Memory B cell (primary cell): ENCODE measurements around the gene FGFR3.

Experiments
- ATAC-seq: fragments of 150-1000 bp; cut with Tn5 transposase; 2 replicates; pipeline ENCODE4 v1.10.0; 2021; ENCODE audit warnings: low read depth, mild to moderate bottlenecking, moderate library complexity
- DNase-seq, 2 donors: peaks; one replicate each; pipeline ENCODE4 v3.0.0; 2022; ENCODE audit warnings: low spot score in 2 of 2
- H3K27ac Mint-ChIP-seq: one replicate; pipeline ENCODE4 v1.8.0; 2022; ENCODE audit warnings: mild to moderate bottlenecking, moderate library complexity, mixed read lengths
- H3K27me3 Mint-ChIP-seq: one replicate; pipeline ENCODE4 v1.8.0; 2022; ENCODE audit warnings: mixed read lengths
- H3K36me3 Mint-ChIP-seq: one replicate; pipeline ENCODE4 v1.8.0; 2022; ENCODE audit warnings: mild to moderate bottlenecking, mixed read lengths
- H3K4me1 Mint-ChIP-seq: one replicate; pipeline ENCODE4 v1.8.0; 2022; ENCODE audit warnings: mixed read lengths
- H3K4me3 Mint-ChIP-seq: one replicate; pipeline ENCODE4 v1.8.0; 2022; ENCODE audit warnings: mild to moderate bottlenecking, moderate library complexity, mixed read lengths
- H3K9me3 Mint-ChIP-seq: one replicate; pipeline ENCODE4 v1.8.0; 2022; ENCODE audit warnings: mixed read lengths

The FGFR3 gene

DNA sequence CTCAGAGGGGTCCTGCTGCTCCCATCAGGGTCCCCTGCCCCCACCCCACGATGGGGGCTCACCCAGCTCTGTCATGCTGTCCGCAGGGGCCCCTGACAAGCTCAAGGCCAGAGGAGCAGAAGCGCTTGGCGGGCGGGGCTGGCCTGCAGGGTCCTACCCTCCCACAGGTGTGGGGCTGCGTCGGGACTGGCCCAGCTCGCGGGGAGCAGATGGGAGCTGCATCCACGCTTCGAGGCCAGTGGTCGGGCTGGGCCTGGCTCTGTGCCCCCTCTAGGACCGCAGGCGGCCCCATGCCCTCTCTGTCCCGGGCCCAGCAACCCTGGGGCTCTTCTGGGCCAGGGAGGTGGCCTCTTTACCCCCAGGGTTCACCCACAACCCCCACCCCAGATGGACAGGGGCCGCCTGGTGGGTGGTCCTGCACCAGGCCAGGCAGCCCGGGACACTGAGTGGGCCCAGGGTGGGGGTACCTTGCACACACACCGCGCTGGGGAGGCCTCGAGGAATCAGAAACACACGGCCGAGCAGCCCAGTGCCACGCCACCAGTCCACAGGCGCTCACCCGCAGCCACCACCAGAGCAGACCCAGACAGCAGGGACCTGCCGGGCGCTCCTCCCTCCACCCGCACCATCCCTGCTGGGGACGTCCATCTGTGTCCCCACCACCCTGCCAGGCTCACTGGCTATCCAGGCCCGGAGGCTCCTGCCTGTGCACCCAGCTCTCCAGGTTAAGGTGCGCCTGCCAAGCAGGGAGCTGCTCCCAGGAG, 41.8 kb upstream of the FGFR3 start:
- no peaks in the 10 kb centered on the region for H3K36me3 Mint-ChIP-seq
- H3K4me1 Mint-ChIP-seq: peaks cover 4% of the 10 kb centered on the region

GRCh38 chr4:1751919-1752283, 41.2 kb upstream of the FGFR3 start:
- Mint-ChIP-seq H3K36me3 (no peaks in the 10 kb centered on the region), H3K27me3 (peaks cover 4% of the 10 kb centered on the region)
- no peak for ATAC-seq

More for the DNA sequence above, 41.8 kb upstream of the FGFR3 start:
- ATAC-seq (no peak), DNase-seq (no peak)
- Mint-ChIP-seq H3K27ac (no peak overlapping the region), H3K4me3 (no peak overlapping the region), H3K27me3 (peaks cover 4% of the 10 kb centered on the region), H3K9me3 (no peaks in the 10 kb centered on the region)

DNA sequence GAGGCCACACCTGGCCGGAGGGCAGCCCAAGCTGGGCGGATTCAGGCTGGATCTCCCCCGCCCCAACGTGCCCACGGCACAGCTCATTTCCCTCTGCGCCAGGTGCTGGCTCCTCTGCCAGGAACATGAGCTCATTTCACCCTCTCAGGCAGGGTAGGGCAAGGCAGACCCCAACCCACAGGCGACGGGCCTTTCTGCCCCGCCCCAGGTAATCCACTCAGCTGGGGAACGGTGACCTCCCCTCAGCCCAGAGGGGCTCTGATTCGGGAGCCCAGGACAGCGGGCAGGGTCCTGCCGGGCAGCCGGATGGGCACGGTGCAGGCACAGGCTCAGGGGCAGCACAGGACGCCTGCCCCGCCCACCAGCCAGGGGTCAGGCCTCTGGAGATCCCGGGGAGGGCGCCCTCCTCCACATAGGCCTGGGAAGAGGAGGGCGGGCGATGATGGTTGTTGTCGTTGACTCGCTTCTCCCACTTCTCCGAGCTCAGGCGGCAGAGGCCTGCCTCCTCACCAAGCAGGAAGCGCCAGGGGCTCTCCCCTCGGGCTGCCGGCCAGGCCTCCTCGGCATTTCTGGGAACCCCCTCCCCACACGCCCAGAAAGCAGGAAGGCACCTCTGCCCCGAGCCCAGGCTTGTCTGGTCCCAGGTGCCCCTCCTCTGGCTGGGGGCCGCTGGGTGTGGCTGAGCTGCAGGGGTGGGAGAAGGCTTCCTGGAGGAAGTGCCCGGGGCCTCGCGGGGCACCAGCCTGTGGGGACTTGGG, 40.6 kb upstream of the FGFR3 start:
- ATAC-seq (peak; percentile 18), DNase-seq (no peak)
- no peak overlapping the region for H3K4me3 Mint-ChIP-seq
- H3K9me3 Mint-ChIP-seq: no peaks in the 10 kb centered on the region
- H3K4me1 Mint-ChIP-seq: peaks cover 4% of the 10 kb centered on the region
- H3K36me3 Mint-ChIP-seq: no peaks in the 10 kb centered on the region
- no peak overlapping the region for H3K27ac Mint-ChIP-seq
- H3K27me3 Mint-ChIP-seq: peaks cover 5% of the 10 kb centered on the region

More at GRCh38 chr4:1751919-1752283, 41.2 kb upstream of the FGFR3 start:
- Mint-ChIP-seq H3K27ac (no peak overlapping the region), H3K4me1 (peaks cover 4% of the 10 kb centered on the region), H3K4me3 (no peak overlapping the region), H3K9me3 (no peaks in the 10 kb centered on the region)
- DNase-seq: no peak

DNA sequence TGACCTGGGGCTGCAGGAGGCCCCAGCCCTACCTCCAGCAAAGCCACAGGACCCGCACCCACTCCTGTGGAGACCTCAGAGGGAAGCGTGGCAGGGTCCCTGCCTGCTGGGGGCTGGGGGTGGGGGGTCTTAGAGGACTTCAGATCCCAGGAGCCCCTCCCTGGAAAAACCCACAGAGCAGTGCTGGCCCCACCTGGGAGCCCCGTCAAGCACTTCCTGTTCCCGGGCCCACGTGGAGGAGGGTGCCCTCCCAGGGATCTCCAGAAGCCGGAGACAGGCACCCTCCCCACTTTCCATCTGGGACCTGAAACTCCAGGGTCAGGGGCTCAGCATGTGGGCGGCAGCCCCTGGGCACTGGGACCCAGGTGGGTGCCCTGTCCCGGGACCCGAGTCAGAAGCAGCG, 39.8 kb upstream of the FGFR3 start:
- DNase-seq (no peak), ATAC-seq (no peak)
- no peak overlapping the region for H3K4me3 Mint-ChIP-seq
- H3K27ac Mint-ChIP-seq: no peak overlapping the region
- H3K9me3 Mint-ChIP-seq: no peaks in the 10 kb centered on the region
- H3K36me3 Mint-ChIP-seq: no peaks in the 10 kb centered on the region
- H3K27me3 Mint-ChIP-seq: peaks cover 10% of the 10 kb centered on the region
- peaks cover 4% of the 10 kb centered on the region for H3K4me1 Mint-ChIP-seq

- ATAC-seq (no peak), DNase-seq (no peak)
- H3K27ac Mint-ChIP-seq: no peak overlapping the region
- no peaks in the 10 kb centered on the region for H3K36me3 Mint-ChIP-seq
- no peak overlapping the region for H3K4me3 Mint-ChIP-seq
- no peaks in the 10 kb centered on the region for H3K9me3 Mint-ChIP-seq
- H3K4me1 Mint-ChIP-seq: peaks cover 4% of the 10 kb centered on the region
- H3K27me3 Mint-ChIP-seq: peaks cover 10% of the 10 kb centered on the region
Observed at GRCh38 chr4:1753697-1754311, 39.3 kb upstream of the FGFR3 start.

GRCh38 chr4:1754336-1754735, 38.8 kb upstream of the FGFR3 start:
- ATAC-seq: no peak
- H3K27ac Mint-ChIP-seq: no peak overlapping the region

GRCh38 chr4:1755297-1755696, 37.8 kb upstream of the FGFR3 start:
- no peak overlapping the region for H3K4me3 Mint-ChIP-seq
- H3K36me3 Mint-ChIP-seq: no peaks in the 10 kb centered on the region
- DNase-seq (no peak), ATAC-seq (no peak)
- no peaks in the 10 kb centered on the region for H3K9me3 Mint-ChIP-seq
- H3K27ac Mint-ChIP-seq: no peak overlapping the region
- peaks cover 6% of the 10 kb centered on the region for H3K4me1 Mint-ChIP-seq
- H3K27me3 Mint-ChIP-seq: peaks cover 13% of the 10 kb centered on the region

More at GRCh38 chr4:1754336-1754735, 38.8 kb upstream of the FGFR3 start:
- H3K27me3 Mint-ChIP-seq: peaks cover 10% of the 10 kb centered on the region
- H3K9me3 Mint-ChIP-seq: no peaks in the 10 kb centered on the region
- H3K4me3 Mint-ChIP-seq: no peak overlapping the region
- H3K4me1 Mint-ChIP-seq: peaks cover 4% of the 10 kb centered on the region
- H3K36me3 Mint-ChIP-seq: no peaks in the 10 kb centered on the region
- no peak for DNase-seq

DNA sequence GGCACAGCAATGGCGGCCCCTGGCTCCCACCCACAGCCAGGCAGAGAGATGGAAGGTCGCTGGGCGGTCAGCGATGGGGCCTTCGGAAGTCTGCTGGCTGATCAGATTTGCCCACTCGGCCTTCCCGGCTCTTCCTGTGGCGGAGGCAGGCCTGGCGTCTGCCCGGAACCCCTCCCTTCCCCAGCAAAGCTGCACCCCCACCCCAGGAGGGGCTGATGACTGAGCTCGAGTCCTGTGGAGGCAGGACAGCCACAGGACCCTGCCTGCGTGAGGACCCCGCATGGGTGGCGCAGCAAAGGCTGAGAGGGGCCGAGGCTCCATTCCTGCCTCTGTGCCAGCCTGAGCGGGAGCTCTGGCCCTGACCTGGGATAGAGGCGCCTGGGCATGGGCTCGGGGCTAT, 37.0 kb upstream of the FGFR3 start:
- H3K27ac Mint-ChIP-seq: no peak overlapping the region
- H3K4me1 Mint-ChIP-seq: peaks cover 6% of the 10 kb centered on the region
- DNase-seq (no peak), ATAC-seq (no peak)
- H3K27me3 Mint-ChIP-seq: peaks cover 9% of the 10 kb centered on the region
- no peaks in the 10 kb centered on the region for H3K9me3 Mint-ChIP-seq
- no peak overlapping the region for H3K4me3 Mint-ChIP-seq
- no peaks in the 10 kb centered on the region for H3K36me3 Mint-ChIP-seq

DNA sequence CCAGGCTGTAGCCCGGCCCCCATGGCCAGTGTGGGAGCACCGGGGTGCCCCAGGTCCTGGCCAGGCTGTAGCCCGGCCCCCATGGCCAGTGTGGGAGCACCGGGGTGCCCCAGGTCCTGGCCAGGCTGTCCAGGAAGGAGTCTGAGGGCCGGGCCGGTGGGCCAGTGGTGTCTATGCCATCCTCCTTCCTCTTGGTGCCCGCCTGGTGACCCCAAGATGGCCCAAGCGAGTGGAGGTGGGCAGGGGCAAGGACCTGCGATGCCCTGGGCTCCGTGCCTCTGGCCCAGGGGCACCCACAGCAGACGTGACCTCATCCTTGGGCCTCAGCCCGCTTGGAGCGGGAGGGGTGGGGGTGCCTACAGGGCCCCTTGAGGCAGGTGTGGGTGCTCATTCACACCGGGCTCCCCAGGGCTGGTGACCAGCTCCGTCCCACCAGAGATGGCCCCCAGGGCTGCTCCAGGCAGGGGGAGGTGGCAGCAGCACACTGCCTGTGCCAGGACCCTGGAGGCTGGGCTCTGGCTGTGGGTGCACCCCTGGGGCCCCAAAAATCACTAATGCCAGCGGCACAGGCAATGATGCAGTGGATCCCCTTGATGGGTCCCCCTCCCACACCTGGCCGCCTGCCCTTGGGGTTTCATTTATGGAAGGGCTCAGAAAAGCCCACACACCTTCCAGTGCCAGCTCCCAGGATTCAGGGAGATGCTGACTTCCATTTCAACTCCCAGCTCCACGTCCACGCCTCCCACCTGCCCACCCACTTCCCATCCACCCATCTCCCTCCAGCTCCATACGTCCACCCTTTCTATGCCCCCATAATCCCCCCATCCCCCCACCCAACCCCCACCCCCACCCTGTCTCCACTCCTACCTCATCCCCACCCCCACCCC, 36.0 kb upstream of the FGFR3 start:
- H3K4me3 Mint-ChIP-seq: no peak overlapping the region
- H3K27me3 Mint-ChIP-seq: peaks cover 11% of the 10 kb centered on the region
- ATAC-seq: no peak
- H3K27ac Mint-ChIP-seq: no peak overlapping the region
- peaks cover 6% of the 10 kb centered on the region for H3K4me1 Mint-ChIP-seq
- no peaks in the 10 kb centered on the region for H3K36me3 Mint-ChIP-seq
- no peak for DNase-seq
- H3K9me3 Mint-ChIP-seq: no peaks in the 10 kb centered on the region

DNA sequence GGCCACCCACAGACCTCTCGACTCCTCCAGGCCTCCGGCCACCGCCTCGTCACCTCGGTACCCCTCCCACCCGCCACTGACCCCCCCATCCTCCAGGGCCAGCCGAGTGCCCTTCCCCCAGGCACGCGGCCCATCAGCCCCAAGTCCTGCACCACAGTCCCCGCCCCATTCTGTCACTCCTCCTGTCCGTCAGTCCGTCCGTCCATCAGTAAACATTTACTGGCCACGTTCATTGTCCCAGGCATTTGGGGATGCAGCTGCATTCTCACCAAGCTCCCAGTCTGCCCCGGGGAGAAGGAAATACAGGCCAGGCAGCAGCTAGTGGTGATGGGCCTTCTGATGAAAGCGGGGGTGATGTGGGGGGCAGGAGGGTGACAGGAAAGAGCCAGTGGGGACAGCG, 35.3 kb upstream of the FGFR3 start:
- Mint-ChIP-seq H3K27me3 (peaks cover 13% of the 10 kb centered on the region), H3K4me3 (no peak overlapping the region), H3K36me3 (no peaks in the 10 kb centered on the region), H3K4me1 (peaks cover 5% of the 10 kb centered on the region), H3K27ac (no peak overlapping the region), H3K9me3 (no peaks in the 10 kb centered on the region)
- ATAC-seq (no peak), DNase-seq (no peak)

DNA sequence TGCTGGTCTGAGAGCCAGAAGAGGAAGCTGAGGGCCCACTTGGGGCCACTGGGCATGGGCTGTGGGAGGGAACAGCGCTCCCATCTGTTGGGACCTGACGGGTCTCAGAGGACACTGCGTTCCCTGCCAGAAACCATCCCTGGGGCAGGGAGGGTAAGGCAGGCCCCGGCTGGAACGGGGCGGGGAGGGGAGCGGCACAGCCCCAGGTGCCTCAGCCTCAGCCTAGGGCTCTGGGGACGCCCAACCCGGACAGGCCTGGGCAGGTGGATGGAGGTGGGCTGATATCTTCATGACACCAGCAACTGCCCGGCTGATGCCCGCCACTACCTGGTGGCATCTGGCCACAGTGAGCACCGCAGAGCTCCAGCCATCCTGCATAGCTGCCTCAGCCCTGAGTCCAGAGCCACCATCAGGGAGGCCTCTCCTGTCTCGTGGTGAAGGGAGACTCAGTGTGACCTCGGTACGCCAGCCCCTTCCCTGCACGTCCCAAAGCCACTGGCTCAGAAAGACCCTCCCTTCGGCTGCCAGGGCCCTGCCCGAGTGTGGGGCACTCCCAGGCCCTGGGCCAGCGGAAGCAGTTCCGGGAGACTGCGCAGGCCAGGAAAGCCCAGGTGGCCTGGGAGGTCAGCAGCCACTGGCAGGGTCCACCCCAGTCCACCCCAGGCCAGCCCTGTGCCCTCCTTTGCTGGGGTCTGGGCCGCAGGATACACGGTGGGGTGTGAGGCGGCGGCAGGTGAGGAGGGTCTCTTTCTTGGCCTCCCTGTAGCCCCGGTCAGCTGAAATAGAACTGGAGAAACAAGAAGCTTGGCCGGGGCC, 34.6 kb upstream of the FGFR3 start:
- DNase-seq (no peak), ATAC-seq (no peak)
- Mint-ChIP-seq H3K4me3 (no peak overlapping the region), H3K27me3 (peaks cover 13% of the 10 kb centered on the region), H3K4me1 (peaks cover 2% of the 10 kb centered on the region), H3K27ac (no peak overlapping the region), H3K36me3 (no peaks in the 10 kb centered on the region), H3K9me3 (no peaks in the 10 kb centered on the region)

- H3K4me3 Mint-ChIP-seq: no peak overlapping the region
- DNase-seq (no peak), ATAC-seq (no peak)
- H3K36me3 Mint-ChIP-seq: no peaks in the 10 kb centered on the region
- peaks cover 13% of the 10 kb centered on the region for H3K27me3 Mint-ChIP-seq
- no peak overlapping the region for H3K27ac Mint-ChIP-seq
- H3K9me3 Mint-ChIP-seq: no peaks in the 10 kb centered on the region
- peaks cover 2% of the 10 kb centered on the region for H3K4me1 Mint-ChIP-seq
Observed at GRCh38 chr4:1759170-1759817, 33.8 kb upstream of the FGFR3 start.

- Mint-ChIP-seq H3K27me3 (peaks cover 13% of the 10 kb centered on the region), H3K4me3 (no peak overlapping the region), H3K27ac (no peak overlapping the region), H3K36me3 (no peaks in the 10 kb centered on the region), H3K4me1 (peaks cover 2% of the 10 kb centered on the region), H3K9me3 (no peaks in the 10 kb centered on the region)
- DNase-seq (no peak), ATAC-seq (peak; percentile 29)
Observed at GRCh38 chr4:1759818-1760223, 33.3 kb upstream of the FGFR3 start.
